DMS 273 treated with DMSO at 0.1 percent for 48 hours (cell line): ENCODE results near the gene MILR1.
"Not testable (repeated sequence)": the region's sequence is repeated elsewhere in the genome, so short reads cannot be mapped to it uniquely, and the experiment has no call there.

ENCODE experiments used
- DNase-seq: peaks from one replicate; lab custom pipeline; 2025; lab: John Stamatoyannopoulos, UW

Gene MILR1

DNA sequence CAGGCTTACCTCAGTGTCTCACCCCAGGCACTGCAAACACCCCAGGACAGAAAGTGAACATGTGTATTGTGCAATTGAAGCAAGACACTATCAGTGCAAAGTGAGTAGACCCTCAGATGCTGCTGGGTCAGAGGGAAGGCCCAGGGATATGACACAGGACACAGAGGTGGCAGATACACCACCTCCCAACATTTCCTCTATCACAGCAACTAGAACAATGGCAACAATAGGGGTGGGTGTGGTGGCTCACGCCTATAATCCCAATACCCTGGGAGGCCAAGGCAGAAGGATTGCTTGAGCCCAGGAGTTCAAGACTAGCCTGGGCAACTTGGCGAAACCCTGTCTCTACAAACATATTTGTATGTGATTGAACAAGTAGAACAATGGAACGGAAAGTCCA is 22.5 kb downstream of the MILR1 start:
- DNase-seq = no peak

DNA sequence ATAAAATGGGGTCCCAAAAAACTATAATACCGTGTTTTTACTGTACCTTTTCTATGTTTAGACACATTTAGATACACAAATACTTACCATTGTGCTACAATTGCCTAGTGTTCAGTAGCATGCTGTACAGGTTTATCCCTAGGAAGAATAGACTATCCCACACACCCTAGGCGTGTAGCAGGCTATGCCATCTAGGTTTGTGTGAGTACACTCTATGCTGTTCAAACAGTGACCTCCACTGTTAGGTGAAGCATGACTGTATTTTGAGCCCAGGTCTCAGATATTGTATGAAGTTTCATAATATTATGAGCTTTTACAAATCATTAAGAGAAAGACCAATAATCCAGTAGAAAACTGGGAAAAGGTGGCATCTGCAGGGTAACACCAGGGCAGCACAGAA is 23.6 kb downstream of the MILR1 start:
- DNase-seq = no peak

DNA sequence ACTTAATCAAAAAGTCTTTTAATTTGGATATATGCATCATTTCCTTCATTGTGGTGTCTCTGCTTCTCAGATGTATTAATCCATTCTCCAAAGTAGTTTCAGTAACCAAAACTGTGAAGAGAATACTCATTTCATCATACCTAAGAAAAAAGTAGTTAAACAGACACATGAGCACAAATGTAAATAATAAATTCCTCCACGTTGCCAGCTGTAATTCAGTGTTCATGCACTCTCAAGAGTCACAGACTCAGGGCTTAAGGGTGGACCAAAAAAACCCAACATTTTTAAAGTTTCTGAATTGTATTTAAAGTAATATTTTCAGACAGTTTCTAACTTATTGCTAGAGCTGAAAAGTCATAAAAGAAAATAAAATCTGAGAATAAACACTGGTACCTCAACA is 28.9 kb downstream of the MILR1 start:
- DNase-seq = no peak

DNA sequence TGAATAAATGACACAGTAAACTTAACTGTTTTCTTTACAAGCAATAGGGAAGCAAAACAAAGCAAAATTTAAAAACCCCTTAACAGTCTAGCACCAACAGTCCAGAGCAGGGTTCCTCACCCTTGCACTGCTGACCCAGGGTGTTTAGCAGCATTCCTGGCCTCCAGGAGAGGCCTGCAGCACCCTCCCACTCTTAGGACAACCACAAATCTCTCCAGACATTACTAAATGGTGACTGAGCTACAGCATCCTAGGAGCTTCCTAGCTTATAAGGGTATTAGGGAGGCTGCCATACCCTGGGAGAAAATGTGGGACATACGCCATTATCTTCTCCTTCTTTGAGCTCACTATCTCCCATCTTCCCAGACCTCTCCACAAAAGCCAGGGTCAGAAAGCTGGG is 32.0 kb downstream of the MILR1 start:
- no peak for DNase-seq

DNA sequence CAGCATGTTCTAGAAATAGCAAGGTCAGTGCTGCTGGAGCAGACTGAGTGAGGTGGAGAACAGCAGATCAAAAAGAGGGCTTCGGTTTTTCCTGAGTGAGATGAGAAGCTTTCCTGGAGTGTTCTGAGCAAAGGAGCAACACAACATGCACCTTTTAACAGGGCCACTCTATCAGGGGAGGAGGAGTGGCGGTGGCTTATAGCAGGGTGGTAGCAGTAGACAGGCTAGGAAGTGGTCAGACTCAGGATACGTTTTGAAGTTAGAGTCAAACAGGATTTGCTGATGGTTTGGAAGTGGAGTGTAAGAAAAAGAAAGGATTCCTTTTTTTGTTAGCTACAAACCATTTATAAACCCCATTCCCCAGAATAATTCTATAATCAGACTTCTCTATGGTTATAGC is 35.5 kb downstream of the MILR1 start:
- DNase-seq = no peak

DNA sequence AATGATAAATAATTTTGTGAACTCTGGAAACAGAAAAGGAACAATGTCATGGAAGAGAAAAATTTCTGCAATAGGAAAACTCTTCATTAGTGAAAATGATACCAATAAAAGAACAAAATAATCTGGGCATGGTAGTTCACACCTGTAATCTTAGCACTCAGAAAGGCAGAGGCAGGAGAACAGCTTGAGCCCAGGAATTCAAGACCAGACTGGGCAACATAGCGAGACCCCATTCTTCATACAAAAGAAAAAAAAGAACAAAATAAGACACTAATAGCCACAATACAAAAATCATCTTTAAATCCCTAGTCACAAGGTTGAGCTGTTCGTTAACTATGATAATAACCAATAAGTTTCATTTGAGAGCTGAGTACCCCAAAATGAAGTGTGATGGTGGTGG is 39.4 kb downstream of the MILR1 start:
- DNase-seq = no peak

DNA sequence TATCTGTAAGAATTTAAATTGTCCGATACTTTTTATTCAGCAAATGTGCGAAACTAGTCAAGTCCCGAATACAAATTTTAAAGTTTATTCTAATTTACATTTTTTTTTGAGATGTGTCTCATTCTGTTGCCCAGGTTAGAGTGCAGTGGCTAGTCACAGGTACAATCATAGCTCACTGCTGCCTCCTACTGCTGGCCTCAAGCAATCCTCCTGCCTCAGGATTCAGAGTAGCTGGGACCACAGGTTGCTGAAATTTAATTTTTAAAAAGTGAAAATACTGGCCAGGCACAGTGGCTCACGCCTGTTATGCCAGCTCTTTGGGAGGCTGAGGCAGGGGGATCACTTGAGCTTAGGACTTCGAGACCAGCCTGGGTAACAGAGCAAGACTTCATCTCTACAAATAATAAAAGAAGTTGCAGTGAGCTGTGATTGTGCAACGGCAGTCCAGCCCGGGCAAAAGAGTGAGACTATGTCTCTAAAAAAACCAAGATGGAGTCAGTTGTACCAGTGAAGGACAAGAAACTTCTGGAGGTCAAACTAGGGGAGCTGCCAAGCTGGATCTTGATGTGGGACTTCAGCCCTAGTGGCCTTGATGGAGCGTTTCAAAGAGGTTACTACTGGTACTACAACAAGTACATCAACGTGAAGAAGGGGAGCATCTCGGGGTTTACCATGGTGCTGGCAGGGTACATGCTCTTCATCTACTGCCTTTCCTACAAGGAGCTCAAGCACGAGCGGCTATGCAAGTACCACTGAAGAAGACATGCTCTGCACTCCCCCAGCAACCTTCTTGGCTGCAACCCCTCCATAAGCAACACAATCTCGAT is 42.3 kb downstream of the MILR1 start:
- DNase-seq = no peak

DNA sequence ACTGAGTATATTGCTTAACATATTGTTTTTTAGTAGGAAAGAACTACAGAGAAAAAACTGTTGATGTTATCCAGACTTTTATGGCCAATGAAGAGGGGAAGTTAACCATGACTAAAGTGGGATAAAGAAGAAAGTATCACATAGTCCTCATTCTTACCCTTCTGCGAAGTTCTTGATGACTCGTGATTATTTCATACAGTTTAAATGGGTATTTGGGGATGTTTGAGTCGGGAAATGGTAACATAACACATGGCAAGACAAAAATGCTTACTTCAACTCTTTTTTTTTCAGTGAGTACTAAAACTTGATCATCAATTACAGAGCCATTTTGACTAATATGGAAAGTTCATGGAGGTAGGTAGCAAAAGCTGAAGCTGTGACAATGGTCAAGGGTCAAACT is 43.1 kb downstream of the MILR1 start:
- no peak for DNase-seq

DNA sequence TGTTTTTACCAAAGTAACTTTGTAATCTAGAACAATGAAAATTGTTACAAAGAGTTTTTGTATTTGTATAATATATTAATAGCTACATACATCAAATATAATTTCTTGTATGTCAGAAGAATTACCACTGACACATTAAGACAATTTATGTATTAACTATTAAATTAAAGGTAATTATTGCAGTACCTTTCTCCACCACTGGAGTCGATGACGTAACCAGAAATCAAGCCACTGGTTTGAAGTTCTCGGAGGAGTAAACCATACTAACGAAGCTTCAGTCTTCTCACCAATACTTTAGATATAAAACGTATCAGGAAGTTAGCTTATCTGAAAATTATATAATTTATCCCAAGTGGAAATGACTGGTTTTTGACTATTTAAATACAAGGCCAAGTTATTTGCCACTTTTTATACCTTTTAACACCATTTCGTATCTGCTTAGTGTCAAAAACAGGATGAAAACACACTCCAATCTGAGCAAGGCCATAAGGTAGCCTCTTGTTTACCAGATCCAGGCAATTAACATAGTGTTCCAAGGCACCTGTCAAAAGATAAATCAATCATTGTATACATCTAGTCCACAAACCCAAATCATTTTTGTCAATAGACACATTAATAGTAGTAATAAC is 43.7 kb downstream of the MILR1 start:
- no peak for DNase-seq

DNA sequence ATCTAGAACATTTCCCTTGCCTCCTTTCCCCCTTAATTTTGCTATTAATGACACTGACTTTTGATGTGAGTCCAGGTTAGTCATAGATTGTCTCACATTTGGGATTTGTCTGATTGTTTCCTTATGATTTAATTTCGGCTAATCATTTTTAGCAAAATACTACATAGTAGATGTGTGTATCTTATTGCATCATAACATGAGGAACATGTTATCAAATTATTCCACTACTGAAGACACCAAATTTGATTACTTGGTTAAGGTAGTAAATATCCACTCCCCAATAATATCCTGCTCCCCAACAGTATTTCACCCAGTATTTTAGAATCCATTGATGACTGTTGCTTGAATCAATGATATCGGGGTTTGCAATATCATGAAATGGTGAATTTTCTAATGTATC is 45.2 kb downstream of the MILR1 start:
- DNase-seq = no peak

DNA sequence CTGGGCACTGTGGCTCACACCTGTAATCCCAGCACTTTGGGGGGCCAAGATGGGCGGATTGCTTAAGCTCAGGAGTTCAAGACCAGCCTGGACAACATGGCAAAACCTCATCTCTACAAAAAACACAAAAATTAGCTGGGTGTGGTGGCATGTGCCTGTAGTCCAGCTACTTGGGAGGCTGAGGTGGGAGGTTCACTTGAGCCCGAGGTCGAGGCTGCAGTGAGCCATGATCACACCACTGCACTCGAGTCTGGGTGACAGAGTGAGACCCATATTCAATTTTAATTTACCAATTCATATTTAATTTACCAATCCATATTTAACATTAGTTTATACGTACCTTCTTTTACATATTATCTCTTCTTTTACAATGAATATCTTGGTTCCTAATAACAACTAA is 46.4 kb downstream of the MILR1 start:
- DNase-seq = not testable (repeated sequence)

DNA sequence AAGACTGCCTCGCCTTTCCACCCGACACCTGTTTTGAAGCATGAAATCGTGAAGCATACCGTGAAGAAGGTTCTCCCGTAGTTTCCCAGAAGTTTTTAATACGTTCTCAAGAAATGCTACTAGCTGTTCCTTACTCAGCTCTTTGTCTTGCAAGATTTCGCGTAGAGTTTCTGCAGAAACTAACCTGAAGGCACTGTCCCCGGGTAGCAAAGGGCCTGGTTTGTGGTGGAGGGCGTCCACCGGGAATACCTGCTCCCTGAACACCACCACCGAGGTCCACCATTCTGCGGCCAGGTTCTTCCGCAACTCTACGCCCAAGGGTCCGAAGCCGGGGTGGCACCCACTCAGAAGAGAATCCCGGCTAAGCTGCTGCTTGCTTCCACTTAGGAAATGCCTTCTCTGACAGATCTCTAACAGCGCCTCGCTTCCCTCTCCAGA is 47.5 kb downstream of the MILR1 start:
- DNase-seq = no peak

DNA sequence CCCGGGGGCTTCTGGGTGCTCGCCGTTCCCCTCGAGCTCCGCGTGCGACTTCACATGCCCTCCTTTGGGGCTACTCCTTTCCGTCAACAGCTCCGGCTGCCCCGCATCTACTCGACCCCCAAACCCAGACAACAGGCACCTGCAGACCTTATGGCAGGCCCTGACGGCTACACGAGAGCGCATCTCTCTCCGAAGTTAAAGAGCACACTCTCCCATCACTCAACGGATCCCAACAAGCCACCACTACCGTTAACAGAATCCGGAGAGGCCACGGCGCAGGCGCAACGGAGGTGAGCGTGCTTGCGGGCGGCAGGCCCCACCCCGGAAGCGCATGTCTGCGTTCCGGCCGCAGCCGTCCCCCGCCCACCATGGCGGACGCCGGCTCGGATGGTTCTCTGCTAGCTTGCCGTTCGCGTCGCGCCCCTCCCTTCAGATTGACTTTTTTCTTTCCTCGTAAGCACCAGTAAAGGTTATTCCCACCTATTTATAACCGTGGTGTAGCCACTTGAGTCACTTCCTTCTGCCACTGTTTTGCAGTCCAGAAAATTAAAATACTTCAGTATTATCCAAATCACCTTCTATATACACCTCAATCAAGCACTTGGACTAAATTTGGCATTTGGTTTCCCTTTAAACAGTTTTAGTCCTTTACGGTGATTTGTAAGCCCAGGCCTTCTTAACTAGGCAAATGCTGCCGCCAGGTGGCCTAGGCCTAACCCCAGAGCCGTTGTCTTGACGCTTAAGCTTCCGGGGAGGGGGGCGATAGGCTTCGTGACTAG is 48.1 kb downstream of the MILR1 start, which contains the start of gene POLG2:
TSS of gene POLG2 (minus strand) at position 269 of the 779 bp plus-strand sequence. CDS start at position 183, 86 bp downstream.
- peak; percentile 91 for DNase-seq

DNA sequence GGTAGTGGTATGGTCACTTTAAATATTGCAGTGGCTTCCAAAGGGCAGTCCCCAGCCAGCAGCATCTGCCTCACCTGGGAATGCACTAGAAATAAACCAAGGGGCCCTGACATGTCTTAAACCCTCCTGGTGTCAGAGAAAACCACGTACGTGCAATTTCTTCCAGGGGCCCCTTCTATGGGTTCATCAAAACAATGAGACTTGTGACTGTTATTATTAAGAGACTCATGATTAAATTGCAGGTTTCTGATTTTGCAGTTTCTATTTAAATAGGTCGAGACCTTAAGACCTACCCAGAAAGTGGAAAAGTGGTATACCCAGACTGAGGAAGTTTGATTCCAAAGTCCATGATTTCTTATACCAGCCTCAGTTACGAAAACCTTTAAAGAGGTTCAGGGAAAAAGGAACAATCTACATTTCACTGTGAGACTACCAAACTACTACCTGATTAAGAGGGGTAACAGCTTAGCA is 48.7 kb downstream of the MILR1 start:
- DNase-seq = no peak

DNA sequence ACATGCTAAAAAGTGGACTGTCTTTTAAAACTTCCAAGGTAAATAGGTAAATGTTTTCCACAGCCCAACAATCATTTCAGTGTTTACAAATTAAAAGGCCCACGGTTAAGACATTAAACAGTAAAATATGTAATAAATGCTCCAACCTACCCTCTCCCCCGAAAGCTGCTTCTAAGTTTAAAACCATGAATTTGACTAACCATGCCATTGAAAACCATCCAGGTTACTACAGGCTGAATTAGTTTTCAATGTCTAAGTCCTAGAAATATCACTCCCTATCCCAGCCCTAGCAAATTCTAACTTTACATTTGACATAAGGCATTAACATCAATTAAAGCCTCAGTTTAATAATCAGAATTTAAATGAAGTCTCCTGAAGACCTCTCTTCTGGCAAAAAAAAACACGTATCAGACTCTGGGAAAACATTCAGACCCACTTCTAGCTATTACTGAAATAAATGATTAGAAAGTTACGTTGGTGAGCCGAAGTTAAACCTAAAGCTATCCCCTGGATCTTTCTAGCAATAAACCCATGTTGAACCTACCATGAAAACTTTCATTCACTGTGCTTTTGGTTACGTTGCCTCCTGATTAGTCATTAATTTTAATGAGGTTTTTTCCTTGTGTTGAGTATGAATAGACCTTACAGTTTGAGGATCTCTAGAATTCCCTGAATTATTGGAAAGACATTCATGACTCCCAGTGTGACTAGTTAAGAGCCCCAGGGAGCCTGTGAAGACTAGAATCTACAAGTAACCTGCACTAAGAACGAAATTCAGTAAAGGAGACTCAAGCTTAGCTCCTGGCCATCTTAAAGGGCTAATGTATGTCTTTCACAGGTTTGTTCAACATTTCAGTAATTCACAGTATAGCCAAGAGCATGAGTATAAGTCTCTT is 49.6 kb downstream of the MILR1 start:
- DNase-seq = no peak

DNA sequence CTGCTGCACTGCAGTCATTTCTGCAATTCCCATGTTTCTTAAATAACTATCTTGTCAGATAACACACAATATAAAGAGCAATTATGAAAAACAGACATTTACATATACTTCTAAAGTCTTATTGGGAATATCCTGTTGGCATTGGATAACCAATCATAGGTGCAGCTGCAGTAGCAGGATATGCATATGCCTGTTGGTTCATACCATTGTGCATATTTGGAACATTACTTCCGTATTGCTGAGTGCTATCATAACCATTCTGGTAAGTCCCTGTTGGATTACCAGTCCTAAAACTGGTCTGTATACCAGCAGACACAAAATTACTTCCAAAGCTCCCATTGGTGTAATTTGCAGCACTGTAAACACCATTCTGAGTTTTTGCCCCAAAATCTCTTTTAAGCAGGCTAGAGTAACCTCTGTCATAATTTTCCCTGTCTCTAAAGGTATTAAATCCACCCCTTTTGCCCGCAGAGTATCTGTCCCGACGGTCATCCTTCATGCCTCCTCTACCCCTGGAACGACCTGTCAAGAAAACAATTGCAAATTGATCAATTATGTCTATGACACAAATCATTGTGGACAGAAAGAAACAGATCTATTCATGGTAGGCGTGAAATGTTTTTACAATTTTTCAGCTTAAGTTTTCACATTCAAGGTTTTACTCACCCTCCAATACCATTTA is 51.0 kb downstream of the MILR1 start:
- no peak for DNase-seq

DNA sequence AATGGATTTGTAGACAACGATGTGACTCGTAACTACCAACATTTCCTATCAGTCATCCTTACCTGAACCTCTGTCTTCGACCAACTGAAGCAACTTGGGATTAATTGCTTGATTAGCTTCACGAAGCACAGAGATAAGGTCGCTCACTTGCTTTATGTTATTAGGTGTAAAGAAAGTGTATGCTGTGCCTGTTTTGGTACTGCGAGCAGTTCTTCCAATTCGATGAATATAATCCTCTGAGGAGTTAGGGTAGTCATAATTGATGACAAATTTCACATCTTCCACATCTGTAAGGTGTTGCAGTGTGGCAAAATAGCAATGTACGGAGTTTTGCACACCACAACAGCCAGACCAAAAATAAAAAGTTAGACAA is 51.6 kb downstream of the MILR1 start:
- DNase-seq = no peak

DNA sequence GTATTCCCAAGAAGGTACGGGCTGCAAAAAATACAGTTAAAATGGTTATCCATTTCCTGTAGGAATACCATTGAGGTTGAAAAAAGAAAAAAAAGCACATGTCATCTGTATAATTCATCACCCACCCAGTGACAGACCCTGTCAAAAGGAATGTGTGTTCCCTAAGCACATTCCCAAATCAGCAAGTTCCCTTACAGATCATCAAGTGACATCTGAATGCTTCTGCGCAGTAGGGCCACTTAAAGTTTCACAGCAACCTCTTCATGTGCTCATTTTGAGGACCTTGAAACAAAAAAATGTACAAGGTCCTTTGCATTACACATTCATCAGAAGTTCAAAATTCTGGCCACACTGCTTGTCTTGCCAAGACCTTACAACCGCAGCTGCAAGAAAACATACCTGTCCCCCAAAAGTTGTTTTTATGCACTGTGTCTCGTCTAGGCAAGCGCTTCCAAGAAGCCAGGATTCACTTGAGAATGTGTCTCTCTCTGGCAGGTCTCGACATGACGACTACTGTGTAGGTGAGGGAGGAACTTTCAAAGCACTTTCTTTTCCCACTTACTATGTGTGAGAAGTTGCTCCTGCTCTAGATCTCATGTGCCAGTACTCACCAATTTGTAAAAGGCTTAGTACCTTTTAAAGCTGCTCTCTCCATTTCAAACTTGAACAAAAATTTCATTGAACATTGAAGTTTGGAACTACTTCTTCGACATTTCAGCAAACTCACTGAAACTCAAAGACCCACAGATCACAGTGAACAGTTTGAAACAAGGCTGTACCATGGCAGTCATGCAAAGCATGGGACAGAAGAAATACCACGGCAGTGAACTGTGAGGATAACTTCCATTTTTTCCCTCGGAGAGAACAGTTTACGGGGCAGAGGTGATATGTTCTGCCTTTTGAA is 52.2 kb downstream of the MILR1 start:
- no peak for DNase-seq

DNA sequence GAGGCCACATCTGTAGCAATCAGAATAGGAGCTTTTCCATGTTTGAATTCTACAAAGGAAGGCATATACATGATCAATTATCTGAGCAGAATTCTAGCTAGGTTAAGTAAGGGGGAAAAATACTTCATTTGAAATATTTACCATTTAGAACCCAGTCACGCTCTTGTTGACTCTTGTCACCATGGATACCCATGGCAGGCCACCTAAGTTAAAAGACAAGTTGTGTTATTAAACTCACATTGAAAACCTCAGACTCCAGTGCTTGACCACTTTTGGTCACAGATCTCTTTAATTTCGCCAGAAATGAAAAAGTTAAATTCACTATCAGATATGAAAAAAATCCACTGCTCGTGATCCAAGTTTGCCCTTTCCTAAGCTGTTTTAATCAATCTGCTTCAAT is 53.1 kb downstream of the MILR1 start:
- DNase-seq = no peak

DNA sequence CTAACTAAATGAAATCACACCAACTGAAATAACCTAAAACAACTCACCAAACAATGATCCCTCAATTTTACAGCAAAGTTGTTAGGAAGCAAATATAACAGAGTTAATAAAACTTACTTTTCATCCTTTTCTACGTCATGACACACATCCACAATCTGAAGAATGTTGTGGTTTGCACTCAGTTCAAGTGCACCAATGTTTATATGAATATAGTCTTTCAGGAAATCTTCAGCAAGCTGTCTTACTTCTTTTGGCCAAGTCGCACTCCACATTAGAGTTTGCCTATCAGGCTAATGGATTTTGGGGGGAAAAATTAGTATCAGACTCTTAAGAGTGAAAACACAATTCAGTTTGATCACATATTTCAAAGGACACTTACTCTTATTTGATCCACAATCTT is 53.9 kb downstream of the MILR1 start:
- no peak for DNase-seq
